SK-N-SH treated with all-trans-retinoic acid at 6 μM for 48 hours (cell line): Measurements from ENCODE around the gene POLR3G.

Source experiments
- ARNTL ChIP-seq: fragments of 450-650 bp; formaldehyde crosslinking; IDR thresholded peaks from 2 replicates; pipeline ENCODE4 v1.5.0; 2020; ENCODE audit warnings: low read depth, mild to moderate bottlenecking, moderate library complexity, borderline replicate concordance
- ISL1 ChIP-seq: fragments of 250-450 bp; sonication (Bioruptor Pico); IDR thresholded peaks from 2 replicates; pipeline ENCODE4 v2.1.2; 2022; ENCODE audit warnings: mild to moderate bottlenecking, moderate library complexity
- PPARA ChIP-seq: fragments of 250-450 bp; sonication (Bioruptor Pico); IDR thresholded peaks from 2 replicates; pipeline ENCODE4 v1.5.0; 2020; ENCODE audit warnings: mild to moderate bottlenecking, borderline replicate concordance
- RARB ChIP-seq: fragments of 250-450 bp; sonication (Bioruptor Pico); IDR thresholded peaks from 2 replicates; pipeline ENCODE4 v1.8.0; 2021; ENCODE audit warnings: mild to moderate bottlenecking, moderate library complexity
- ZNF8 ChIP-seq: fragments of 450-650 bp; formaldehyde crosslinking; IDR thresholded peaks from 2 replicates; pipeline ENCODE4 v1.5.0; 2020; ENCODE audit warnings: mild to moderate bottlenecking, moderate library complexity
- TF ChIP-seq, protein P1 (sequence below): fragments of 250-450 bp; sonication (Bioruptor Pico); IDR thresholded peaks from 2 replicates; pipeline ENCODE4 v1.8.0; 2021; ENCODE audit warnings: low read depth, mild to moderate bottlenecking, moderate library complexity, borderline replicate concordance

DNA sequence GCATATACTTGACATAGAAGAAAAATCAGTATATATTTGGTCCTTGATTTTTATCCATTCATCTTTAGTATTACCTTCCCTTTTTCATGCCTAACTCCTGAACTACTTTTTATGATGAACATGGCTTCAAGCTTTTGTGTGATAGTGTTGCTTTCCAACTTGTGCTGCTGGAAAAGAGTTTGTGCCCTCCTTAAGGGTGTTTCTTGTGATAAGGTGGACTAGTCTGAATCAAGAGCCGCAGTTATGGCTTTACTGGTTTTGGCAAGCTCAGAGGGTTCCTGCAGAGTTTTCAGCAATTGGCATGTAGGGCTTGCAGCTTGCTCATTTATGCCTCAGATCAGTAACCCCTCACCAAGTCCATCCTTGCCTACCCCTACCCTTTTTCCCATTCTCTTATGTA is 20.5 kb downstream of the POLR3G start:
- no peak for TF ChIP-seq ISL1 (CRISPR knock-in tag)
- no peak for TF ChIP-seq RARB (CRISPR knock-in tag)
- TF ChIP-seq ARNTL (CRISPR knock-in tag), result no peak
- TF ChIP-seq, protein P1, sequence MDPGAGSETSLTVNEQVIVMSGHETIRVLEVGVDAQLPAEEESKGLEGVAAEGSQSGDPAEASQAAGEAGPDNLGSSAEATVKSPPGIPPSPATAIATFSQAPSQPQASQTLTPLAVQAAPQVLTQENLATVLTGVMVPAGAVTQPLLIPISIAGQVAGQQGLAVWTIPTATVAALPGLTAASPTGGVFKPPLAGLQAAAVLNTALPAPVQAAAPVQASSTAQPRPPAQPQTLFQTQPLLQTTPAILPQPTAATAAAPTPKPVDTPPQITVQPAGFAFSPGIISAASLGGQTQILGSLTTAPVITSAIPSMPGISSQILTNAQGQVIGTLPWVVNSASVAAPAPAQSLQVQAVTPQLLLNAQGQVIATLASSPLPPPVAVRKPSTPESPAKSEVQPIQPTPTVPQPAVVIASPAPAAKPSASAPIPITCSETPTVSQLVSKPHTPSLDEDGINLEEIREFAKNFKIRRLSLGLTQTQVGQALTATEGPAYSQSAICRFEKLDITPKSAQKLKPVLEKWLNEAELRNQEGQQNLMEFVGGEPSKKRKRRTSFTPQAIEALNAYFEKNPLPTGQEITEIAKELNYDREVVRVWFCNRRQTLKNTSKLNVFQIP, result no peak
- TF ChIP-seq PPARA (CRISPR knock-in tag), result no peak
- no peak for TF ChIP-seq ZNF8 (CRISPR knock-in tag)
